CD4-positive, alpha-beta T cell treated with Interleukin-6 at 100 ng/mL for 8 hours (primary cell): Measurements from ENCODE around the gene XRCC2.
"Not testable (repeated sequence)": the region's sequence is repeated elsewhere in the genome, so short reads cannot be mapped to it uniquely, and the experiment has no call there.

Source experiments
- DNase-seq: peaks from one replicate; pipeline ENCODE4 v3.0.0-alpha.2; 2020; ENCODE audit warnings: mixed read lengths, low spot score

XRCC2 gene

GRCh38 chr7:152664636-152665035 lies 11.3 kb downstream of the XRCC2 start:
- no peak for DNase-seq

- no peak for DNase-seq
These were observed 12.0 kb downstream of the XRCC2 start for GRCh38 chr7:152663931-152664330.

DNA sequence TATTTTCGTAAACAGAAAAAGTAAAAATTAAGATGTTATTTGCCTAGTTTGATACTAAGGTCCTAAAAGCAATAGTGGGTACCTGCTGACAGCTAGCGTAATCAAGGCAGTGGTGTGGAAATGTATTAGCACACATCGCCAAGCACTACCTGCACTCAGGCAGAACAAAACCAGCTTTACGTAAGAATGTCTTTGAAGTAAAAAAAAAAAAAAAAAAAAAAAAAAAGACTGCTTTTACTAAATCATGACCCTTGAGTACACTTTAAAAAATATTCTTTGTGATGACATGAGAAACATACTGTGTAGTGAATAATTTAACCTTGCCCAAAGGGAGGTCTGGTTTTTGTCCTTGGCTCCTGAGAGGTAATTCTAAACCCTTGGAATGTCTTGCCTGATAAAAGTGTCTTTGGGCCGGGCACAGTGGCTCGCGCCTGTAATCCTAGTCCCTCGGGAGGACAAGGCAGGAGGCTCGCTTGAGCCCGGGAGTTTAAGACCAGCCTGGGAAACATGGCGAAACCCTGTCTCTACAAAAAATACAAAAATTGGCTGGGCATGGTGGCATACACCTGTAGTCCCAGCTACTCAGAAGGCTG lies 12.7 kb downstream of the XRCC2 start:
- DNase-seq, result no peak

DNA sequence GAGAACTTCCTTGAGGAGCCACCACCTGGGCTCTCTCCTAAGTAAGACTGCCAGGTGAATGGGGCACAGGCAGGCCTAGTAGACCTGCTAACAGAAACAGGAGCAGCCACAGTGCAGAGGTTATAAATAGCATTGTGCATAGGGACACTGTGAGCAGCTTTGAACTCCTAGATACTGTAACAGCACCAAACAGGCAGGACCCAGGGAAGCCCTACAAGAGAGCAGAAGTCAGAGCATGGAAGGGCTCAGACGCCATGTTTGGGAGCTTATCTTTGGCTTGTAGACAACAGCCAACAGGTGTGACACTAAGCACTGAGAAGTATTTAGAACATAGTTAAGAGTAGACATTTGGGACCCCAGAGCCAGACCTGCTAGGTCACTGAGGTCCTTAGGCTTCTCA lies 14.5 kb downstream of the XRCC2 start:
- DNase-seq, result no peak

GRCh38 chr7:152660021-152660420 lies 15.9 kb downstream of the XRCC2 start:
- DNase-seq, result no peak

GRCh38 chr7:152654971-152655370 lies 21.0 kb downstream of the XRCC2 start:
- no peak for DNase-seq

DNA sequence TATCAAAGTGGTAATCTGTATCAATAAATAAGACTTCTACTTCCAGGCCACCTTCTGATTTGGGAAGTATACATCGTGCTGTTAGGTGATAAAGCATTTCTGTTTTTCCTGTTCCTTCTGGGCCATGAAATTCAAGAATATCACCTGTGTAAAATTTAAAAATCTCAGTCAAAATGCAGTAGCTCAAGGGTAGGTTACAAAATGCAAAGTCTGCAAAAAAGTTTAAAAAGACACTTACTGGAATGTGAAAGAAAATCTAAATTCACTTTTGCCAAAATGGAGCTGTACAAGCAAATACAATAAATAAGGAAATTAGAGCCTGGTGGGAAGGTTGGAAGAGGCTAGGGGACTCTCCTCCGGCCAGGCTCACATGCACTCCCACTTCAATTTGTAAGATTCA lies 26.7 kb downstream of the XRCC2 start:
- no peak for DNase-seq

DNA sequence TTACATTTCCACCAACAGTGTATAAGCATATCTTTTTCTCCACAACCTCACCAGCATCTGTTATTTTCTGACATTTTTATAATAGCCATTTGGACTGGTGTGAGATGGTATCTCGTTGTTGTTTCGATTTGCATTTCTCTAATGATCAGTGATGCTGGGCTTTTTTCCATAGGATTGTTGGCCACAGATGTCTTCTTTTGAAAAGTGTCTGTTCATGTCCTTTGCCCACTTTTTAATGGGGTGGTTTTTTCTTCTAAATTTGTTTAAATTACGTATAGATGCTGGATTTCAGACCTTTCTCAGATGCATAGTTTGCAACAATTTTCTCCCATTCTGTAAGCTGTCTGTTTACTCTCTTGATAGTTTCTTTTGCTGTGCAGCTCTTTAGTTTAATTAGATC lies 28.9 kb downstream of the XRCC2 start:
- no peak for DNase-seq

GRCh38 chr7:152646579-152646978 lies 29.4 kb downstream of the XRCC2 start:
- not testable (repeated sequence) for DNase-seq

- no peak for DNase-seq
These were observed 31.9 kb downstream of the XRCC2 start for GRCh38 chr7:152643979-152644559.

DNA sequence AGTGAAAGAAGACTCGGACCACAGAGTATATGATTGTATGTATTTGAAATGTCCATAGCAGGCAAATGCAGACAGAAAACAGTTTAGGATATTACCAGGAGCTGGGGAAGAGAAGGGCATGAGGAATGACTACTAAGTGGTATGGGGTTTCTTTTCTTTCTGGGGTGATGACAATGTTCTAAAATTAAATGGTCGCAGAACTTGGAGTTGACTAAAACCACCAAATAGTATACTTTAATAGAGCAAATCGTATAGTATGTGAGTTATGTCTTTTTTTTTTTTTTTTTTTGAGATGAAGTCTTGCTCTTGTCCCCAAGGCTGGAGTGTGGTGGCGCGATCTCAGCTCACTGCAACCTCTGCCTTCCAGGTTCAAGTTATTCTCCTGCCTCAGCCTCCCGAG lies 34.6 kb downstream of the XRCC2 start:
- DNase-seq, result no peak

DNA sequence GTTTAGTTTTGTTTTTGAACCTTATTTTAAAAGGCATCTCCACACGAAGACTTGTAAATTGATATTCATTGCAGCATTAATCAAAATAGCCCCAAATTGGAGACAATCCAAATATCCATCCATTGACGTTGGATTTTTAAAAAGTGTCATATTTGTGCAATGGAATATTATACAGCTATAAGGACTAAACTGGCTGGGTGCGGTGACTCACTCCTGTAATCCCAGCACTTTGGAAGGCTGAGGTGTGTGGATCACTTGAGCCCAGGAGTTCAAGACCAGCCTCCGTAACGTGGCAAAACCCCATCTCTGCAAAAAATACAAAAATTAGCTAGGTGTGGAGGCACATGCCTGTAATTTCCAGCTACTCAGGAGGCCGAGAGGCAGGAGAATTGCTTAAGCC lies 35.1 kb downstream of the XRCC2 start:
- DNase-seq, result no peak

DNA sequence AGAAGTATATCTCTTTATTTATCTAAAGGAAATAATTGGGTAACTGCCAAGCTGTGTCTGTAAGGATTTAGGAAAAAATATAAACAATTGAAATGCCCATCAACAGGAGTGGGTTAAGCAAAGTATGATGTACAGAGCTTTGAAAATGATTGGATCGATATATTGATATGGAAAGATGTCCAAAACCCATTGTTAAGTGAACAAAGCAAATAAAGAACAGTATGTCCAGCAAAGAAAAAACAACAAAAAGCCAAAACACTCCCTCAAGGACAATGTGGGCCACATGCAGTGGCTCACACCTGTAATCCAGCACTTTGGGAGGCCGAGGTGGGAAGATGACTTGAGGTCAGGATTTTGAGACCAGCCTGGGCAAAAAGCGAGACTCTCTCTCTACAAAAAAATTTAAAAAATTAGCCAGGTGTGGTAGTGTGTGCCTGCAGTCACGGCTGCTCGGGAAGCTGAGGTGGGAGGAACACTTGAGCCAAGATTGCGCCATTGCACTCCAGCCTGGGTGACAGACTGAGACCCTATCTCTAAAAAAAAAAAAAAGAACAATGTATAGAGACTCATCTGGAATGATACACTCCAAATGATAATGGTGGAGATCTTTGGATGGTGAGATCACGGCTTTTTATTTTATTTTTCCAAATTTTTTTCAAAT lies 37.9 kb downstream of the XRCC2 start:
- DNase-seq, result no peak

DNA sequence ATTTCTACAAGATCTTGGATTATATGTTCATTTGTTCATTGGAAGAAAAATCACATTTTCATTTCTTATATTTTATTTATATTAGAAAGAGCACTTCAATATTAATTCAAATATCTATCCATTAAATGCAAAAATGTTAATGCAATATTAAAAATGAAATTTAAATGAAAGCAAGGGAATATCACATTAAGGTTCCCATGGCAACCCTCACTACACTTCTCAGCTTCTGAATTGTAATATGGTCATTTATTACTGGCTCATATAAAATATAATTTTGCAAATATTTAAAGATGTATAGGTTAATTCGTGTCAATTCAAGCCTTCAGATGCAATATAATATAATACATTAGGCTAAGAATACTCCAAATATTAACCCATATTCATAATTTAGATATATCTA lies 38.8 kb downstream of the XRCC2 start:
- no peak for DNase-seq

DNA sequence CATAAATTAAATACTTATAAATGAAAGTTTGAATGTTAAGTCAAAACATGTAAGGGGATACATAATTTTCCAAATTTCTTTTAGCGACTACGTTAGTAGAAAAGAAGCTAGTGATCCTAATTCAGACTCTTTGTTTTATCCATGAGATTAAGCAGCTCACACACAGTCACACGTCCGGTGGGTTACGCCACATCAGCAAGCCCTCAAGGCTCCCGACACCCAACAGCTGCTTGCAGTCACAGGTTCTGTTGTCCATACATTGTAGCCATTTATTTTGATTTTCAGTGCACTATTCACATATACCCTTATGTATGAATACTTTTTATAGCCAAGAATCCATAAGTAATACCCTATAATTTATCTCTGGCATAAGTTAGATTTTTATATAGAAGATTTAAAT lies 39.5 kb downstream of the XRCC2 start:
- no peak for DNase-seq

DNA sequence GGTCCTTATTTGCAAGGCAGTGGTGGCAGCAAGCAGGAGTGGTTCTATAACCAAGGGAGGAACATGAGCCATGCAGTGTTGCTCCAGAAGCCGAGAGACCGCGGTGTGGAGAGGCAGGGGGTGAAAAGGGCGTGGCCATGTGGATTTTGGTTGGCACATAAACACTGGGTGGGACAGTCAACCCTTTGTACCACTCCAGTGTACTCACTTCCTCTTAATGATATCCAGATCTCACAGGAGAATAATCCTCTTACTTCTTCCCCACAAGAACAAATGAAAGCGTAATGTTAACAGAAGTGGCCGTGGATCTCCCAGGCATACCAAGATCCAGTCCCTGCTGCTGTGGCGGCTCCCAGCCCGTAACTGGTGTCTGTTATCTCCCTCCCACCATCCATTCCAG lies 42.4 kb downstream of the XRCC2 start:
- no peak for DNase-seq

GRCh38 chr7:152633072-152633471 lies 42.9 kb downstream of the XRCC2 start:
- DNase-seq, result no peak

DNA sequence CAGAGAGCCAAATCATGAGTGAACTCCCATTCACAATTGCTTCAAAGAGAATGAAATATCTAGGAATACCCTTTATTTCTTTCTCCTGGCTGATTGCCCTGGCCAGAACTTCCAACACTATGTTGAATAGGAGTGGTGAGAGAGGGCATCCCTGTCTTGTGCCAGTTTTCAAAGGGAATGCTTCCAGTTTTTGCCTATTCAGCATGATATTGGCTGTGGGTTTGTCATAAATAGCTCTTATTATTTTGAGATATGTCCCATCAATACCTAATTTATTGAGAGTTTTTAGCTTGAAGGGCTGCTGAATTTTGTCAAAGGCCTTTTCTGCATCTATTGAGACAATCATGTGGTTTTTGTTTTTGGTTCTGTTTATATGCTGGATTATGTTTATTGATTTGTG lies 47.2 kb downstream of the XRCC2 start:
- not testable (repeated sequence) for DNase-seq

DNA sequence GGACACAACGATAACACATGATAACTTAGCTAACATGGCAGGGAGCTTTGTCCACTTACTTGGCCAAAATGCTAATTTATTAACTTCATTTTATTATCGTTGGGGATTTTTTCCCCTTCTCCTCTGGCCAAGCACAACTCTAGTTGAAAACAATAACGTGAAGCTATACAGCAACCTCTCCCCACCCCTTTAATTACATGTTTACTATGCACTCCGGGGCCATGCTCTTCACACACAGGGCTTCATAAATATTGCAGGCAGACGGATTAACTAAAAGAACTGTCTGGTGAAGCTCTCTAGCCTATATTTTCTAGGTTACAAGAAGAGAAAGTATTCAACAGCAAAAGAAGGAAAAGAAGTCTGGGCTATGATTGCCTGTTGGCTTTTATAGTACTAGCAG lies 51.7 kb downstream of the XRCC2 start:
- no peak for DNase-seq

- no peak for DNase-seq
These were observed 54.5 kb downstream of the XRCC2 start for GRCh38 chr7:152621426-152621825.

DNA sequence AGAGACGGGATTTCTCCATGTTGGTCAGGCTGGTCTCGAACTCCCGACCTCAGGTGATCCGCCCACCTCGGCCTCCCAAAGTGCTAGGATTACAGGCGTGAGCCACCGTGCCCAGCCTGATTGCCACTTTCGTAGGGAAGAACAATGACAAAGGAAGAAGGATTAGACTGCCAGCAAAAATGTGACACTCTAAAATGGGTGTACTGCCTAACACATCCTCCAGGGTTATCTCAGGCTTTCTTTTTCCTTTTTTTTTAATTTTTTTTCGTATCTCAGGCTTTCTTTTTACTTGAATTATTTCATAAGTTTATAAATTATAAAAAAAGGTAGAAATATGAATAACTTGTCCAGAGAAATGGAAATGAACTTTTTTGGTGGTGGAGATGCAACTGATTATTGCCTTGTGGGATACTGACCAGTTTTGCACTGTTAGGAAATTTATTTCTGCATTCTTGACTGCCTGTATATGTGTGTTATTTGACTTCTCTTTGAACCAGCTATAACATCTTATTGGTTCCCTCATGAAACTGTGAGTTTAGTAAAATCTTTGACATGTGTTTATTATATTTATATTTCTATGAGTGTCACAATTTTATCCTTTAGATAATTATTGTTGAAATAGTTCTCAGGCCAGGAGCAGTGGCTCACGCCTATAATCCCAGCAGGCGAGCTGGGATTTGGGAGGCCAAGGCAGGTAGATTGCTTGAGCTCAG lies 56.8 kb downstream of the XRCC2 start:
- DNase-seq, result no peak

- no peak for DNase-seq
These were observed 57.5 kb downstream of the XRCC2 start for GRCh38 chr7:152618427-152618826.

GRCh38 chr7:152617056-152617455 lies 58.9 kb downstream of the XRCC2 start:
- no peak for DNase-seq
